Colonic mucosa (tissue), 4 donors: ENCODE results near the gene HSPE1. TPM values are rescaled to one million over a fixed set of nuclear protein-coding genes. Genes with fewer than 3 reads are reported as not detected.
"Not testable (repeated sequence)": the region's sequence is repeated elsewhere in the genome, so short reads cannot be mapped to it uniquely, and the experiment has no call there.

Experiments used
- DNase-seq: peaks from one replicate; pipeline ENCODE4 v3.0.0-alpha.2; 2020
- H3K27ac ChIP-seq: fragments of 200-600 bp; one replicate; pipeline ENCODE4 v1.8.0; 2021
- H3K27me3 ChIP-seq: fragments of 200-600 bp; one replicate; pipeline ENCODE4 v1.8.0; 2021
- H3K36me3 ChIP-seq: fragments of 200-600 bp; one replicate; pipeline ENCODE4 v1.8.0; 2021
- H3K4me1 ChIP-seq: fragments of 200-600 bp; one replicate; pipeline ENCODE4 v1.8.0; 2021; ENCODE audit warnings: mild to moderate bottlenecking
- H3K4me3 ChIP-seq: fragments of 200-600 bp; one replicate; pipeline ENCODE4 v1.8.0; 2021
- H3K9ac ChIP-seq, 2 donors: one replicate each; pipeline ENCODE4 v1.7.0; 2013; ENCODE audit warnings: control low read depth in 2 of 2, low read depth in 2 of 2, low read length in 2 of 2
- H3K9me3 ChIP-seq: fragments of 200-600 bp; one replicate; pipeline ENCODE4 v1.8.0; 2021
- CTCF ChIP-seq: fragments of 200-600 bp; IDR thresholded peaks from one replicate; pipeline ENCODE4 v1.8.0; 2022; ENCODE audit warnings: antibody characterized with exemption, mild to moderate bottlenecking
- intact Hi-C: fragments of 100-400 bp; cut with DNase I; formaldehyde crosslinking; loops from one replicate; pipeline ENCODE4 v1.14.1; 2022
- total RNA-seq, 2 donors: library from RNA; stranded (reverse); fragmentation: NEBNext Ultra II Directional in 1 of 2; extraction: Animal tissue kit (Norgen Biotek cat#: 25700) in 1 of 2; gene quantifications; one replicate each; pipeline ENCODE4 v1.2.1, GENCODE V29; 2021
- donor health status: healthy.
- donor health status: DM: no; HTN: no; CAD: no.
- donor health status: DM: no; HTN: no; CAD: no.

HSPE1 gene
- total RNA-seq, 2 donors from 2014 or later, result 101 to 297 TPM

- no peaks in the 10 kb centered on the region for H3K4me1 ChIP-seq
- DNase-seq, result no peak
- H3K36me3 ChIP-seq, result no peaks in the 10 kb centered on the region
- no peak overlapping the region for H3K9ac ChIP-seq
- H3K4me3 ChIP-seq, result no peak overlapping the region
- no peaks in the 10 kb centered on the region for H3K27me3 ChIP-seq
- H3K9me3 ChIP-seq, result no peaks in the 10 kb centered on the region
- H3K27ac ChIP-seq, result no peak overlapping the region
- intact Hi-C loops, result no loop called here
- TF ChIP-seq CTCF, result no peak
These were observed 43.0 kb downstream of the HSPE1 start for GRCh38 chr2:197543206-197543605.

GRCh38 chr2:197547163-197547900 lies 47.2 kb downstream of the HSPE1 start:
- peaks cover 15% of the 10 kb centered on the region for H3K36me3 ChIP-seq
- DNase-seq, result no peak

DNA sequence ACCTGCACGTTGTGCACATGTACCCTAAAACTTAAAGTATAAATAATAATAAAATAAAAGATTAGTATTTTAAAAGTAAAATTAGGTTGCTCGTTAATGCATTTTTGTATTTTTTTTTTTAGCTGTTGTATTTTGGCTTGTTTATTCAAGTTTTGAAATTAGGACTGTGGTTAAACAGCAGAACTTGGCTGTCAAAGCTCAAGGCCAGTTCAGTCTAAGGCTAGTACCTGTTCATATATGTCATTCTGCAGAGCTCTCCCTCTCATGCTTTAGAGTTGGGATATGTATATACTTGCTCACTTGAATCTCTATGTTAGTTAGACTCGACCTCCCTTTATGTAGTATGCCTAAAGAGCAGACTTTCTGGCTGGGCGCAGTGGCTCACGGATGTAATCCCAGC lies 48.4 kb downstream of the HSPE1 start:
- Histone ChIP-seq H3K4me3 (no peak overlapping the region), H3K4me1 (no peaks in the 10 kb centered on the region), H3K9me3 (no peaks in the 10 kb centered on the region), H3K9ac (no peak overlapping the region), H3K27me3 (no peaks in the 10 kb centered on the region), H3K36me3 (peaks cover 15% of the 10 kb centered on the region), H3K27ac (no peak overlapping the region)
- TF ChIP-seq CTCF, result no peak
- intact Hi-C loops, result no loop called here
- DNase-seq, result no peak

More at GRCh38 chr2:197547163-197547900, 47.2 kb downstream of the HSPE1 start:
- Histone ChIP-seq H3K9ac (no peak overlapping the region), H3K27ac (no peak overlapping the region), H3K4me3 (no peak overlapping the region), H3K27me3 (no peaks in the 10 kb centered on the region), H3K9me3 (no peaks in the 10 kb centered on the region), H3K4me1 (no peaks in the 10 kb centered on the region)
- intact Hi-C loops, result no loop called here
- no peak for TF ChIP-seq CTCF

DNA sequence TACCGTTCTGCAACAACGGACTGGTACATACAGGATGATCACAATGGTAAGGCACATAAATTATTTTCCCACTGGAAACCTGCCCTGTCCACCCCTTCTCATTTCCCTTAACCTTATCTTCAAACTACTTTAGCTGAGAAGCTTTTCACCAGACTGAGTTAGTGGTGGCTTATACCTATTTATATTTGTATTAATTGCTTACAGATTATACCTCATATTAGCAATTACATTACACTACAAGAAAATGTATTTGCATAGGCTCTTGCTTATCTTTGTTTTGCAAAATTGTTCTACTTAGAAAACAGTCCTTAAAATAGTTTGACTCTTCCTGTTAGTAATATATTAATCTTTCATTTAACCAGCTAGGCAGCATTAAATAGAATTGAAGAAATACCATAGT lies 51.1 kb downstream of the HSPE1 start:
- DNase-seq, H3K9me3 ChIP-seq, H3K27ac ChIP-seq, H3K4me1 ChIP-seq, H3K9ac ChIP-seq, H3K27me3 ChIP-seq, H3K4me3 ChIP-seq, intact Hi-C loops: not testable (repeated sequence)
- H3K36me3 ChIP-seq, result peaks cover 15% of the 10 kb centered on the region

Other genes with a start within 250 kb of the HSPE1 start
- 1 to 10 TPM; 7.0 to 7.9 TPM for gene ANKRD44, start 189.6 kb upstream of the HSPE1 start, total RNA-seq
- 100 to 1,000 TPM; 186 to 242 TPM for gene SF3B1, start 65.4 kb upstream of the HSPE1 start, total RNA-seq
- 10 to 100 TPM; 15.5 to 38.5 TPM for gene COQ10B, start 46.8 kb upstream of the HSPE1 start, total RNA-seq
- gene HSPD1, start 539 bp upstream of the HSPE1 start, total RNA-seq, result 100 to 1,000 TPM; 232 to 794 TPM
- 10 to 100 TPM; 24.7 to 34.1 TPM for gene MOB4, start 15.7 kb downstream of the HSPE1 start, total RNA-seq
- gene RFTN2, start 175.2 kb downstream of the HSPE1 start, total RNA-seq, result 1 to 10 TPM in 1 of 2 donors, under 1 TPM in 1; 0.49 to 2.2 TPM
- 10 to 100 TPM in 1 of 2 donors, 1 to 10 TPM in 1; 8.3 to 17.0 TPM for gene MARS2, start 205.0 kb downstream of the HSPE1 start, total RNA-seq